B cell (primary cell): Measurements from ENCODE around the gene GPR62. TPM values are rescaled to one million over a fixed set of nuclear protein-coding genes. Genes with fewer than 3 reads are reported as not detected.

ENCODE experiments used
- ATAC-seq: fragments of 200-7000 bp; cut with Tn5 transposase; one replicate; pipeline ENCODE4 v1.10.0; 2021; ENCODE audit warnings: low read depth, mild to moderate bottlenecking, moderate number of reproducible peaks, moderate library complexity
- CTCF ChIA-PET: fragments of 350-600 bp; sonication (Branson Sonifier 250); formaldehyde crosslinking; loops from one replicate; lab custom pipeline; 2021; ENCODE audit warnings: antibody characterized with exemption, inconsistent platforms; lab: Charles Lee
- POLR2A ChIA-PET: fragments of 350-600 bp; sonication (Branson Sonifier 250); formaldehyde crosslinking; loops from one replicate; lab custom pipeline; 2021; ENCODE audit warnings: antibody characterized with exemption; lab: Charles Lee
- DNase-seq: peaks from one replicate; pipeline ENCODE4 v3.0.0; 2013
- H2AFZ ChIP-seq: 2 replicates; pipeline ENCODE4 v1.6.1; 2012; ENCODE audit warnings: mild to moderate bottlenecking, low read depth, low read length; ENCODE audit not compliant: insufficient read depth, poor library complexity, severe bottlenecking
- H3K27ac ChIP-seq, 2 donors: 1 replicate in 1 of 2; 2 replicates in 1 of 2; pipeline ENCODE4 v1.5.1; 2012 to 2013; ENCODE audit warnings: low read length in 2 of 2, mild to moderate bottlenecking in 2 of 2, moderate library complexity in 1 of 2
- H3K27me3 ChIP-seq, 4 experiments: fragments of 200-600 bp in 1 of 4; sonication (generic) in 1 of 4; replicated peaks in 1 of 4; 1 replicate in 2 of 4; 2 replicates in 2 of 4; pipeline versions ENCODE4 v1.6.1 to v1.7.0; 2013 to 2016; ENCODE audit warnings: low read length in 3 of 4, mild to moderate bottlenecking in 2 of 4, mixed read lengths in 1 of 4, moderate library complexity in 1 of 4; ENCODE audit not compliant: insufficient read depth in 4 of 4, control insufficient read depth in 3 of 4; ENCODE audit errors: control extremely low read depth in 1 of 4
- H3K36me3 ChIP-seq, 2 experiments: replicated peaks in 1 of 2; 1 replicate in 1 of 2; 2 replicates in 1 of 2; pipeline versions ENCODE4 v1.6.1 to v1.7.1; 2013; ENCODE audit warnings: low read length in 1 of 2; ENCODE audit not compliant: insufficient read depth in 2 of 2, control insufficient read depth in 1 of 2; ENCODE audit errors: control extremely low read depth in 1 of 2, extremely low read depth in 1 of 2
- H3K4me1 ChIP-seq, 2 donors: fragments of 200-600 bp in 1 of 2; sonication (generic) in 1 of 2; 1 replicate in 1 of 2; 2 replicates in 1 of 2; pipeline versions ENCODE4 v1.5.1 to v1.6.1; 2013 to 2017; ENCODE audit warnings: low read length in 2 of 2; ENCODE audit not compliant: control insufficient read depth in 2 of 2, insufficient read depth in 2 of 2
- H3K4me2 ChIP-seq: replicated peaks from 2 replicates; pipeline ENCODE3; 2012; ENCODE audit warnings: mild to moderate bottlenecking, low read depth, low read length; ENCODE audit not compliant: poor library complexity, severe bottlenecking
- H3K4me3 ChIP-seq, 5 experiments: fragments of 200-600 bp in 1 of 5; sonication (generic) in 1 of 5; 1 replicate in 3 of 5; 2 replicates in 2 of 5; pipeline versions ENCODE4 v1.5.1 to v1.7.0; 2011 to 2016; ENCODE audit warnings: low read length in 4 of 5, mild to moderate bottlenecking in 4 of 5, low read depth in 2 of 5, control low read depth in 1 of 5, moderate library complexity in 1 of 5; ENCODE audit not compliant: insufficient read depth in 1 of 5; ENCODE audit errors: control extremely low read depth in 1 of 5, extremely low read depth in 1 of 5
- H3K79me2 ChIP-seq: fragments of 200-600 bp; sonication (generic); one replicate; pipeline ENCODE4 v1.6.0; 2016; ENCODE audit warnings: low read length; ENCODE audit not compliant: control insufficient read depth, insufficient read depth
- H3K9ac ChIP-seq: fragments of 200-600 bp; sonication (generic); 2 replicates; pipeline ENCODE4 v1.6.1; 2017; ENCODE audit warnings: mild to moderate bottlenecking, low read length, moderate library complexity
- H3K9me3 ChIP-seq, 3 donors: one replicate each; pipeline versions ENCODE4 v1.6.1 to v1.7.1; 2013; ENCODE audit warnings: low read length in 2 of 3; ENCODE audit not compliant: control insufficient read depth in 2 of 3, insufficient read depth in 1 of 3; ENCODE audit errors: control extremely low read depth in 1 of 3
- H4K20me1 ChIP-seq: 2 replicates; pipeline ENCODE4 v1.6.0; 2012; ENCODE audit warnings: mild to moderate bottlenecking, low read length; ENCODE audit not compliant: insufficient read depth, control insufficient read depth, poor library complexity, severe bottlenecking
- H3K27ac Mint-ChIP-seq: one replicate; pipeline ENCODE4 v1.8.0; 2021; ENCODE audit warnings: mixed read lengths
- H3K27me3 Mint-ChIP-seq: one replicate; pipeline ENCODE4 v1.8.0; 2021; ENCODE audit warnings: mixed read lengths
- H3K4me1 Mint-ChIP-seq: one replicate; pipeline ENCODE4 v1.8.0; 2021; ENCODE audit warnings: mixed read lengths
- H3K4me3 Mint-ChIP-seq: one replicate; pipeline ENCODE4 v1.8.0; 2021; ENCODE audit warnings: mixed read lengths
- H3K9me3 Mint-ChIP-seq: one replicate; pipeline ENCODE4 v1.8.0; 2022; ENCODE audit warnings: mixed read lengths; ENCODE audit not compliant: insufficient read depth
- CTCF ChIP-seq: fragments of 200-600 bp; IDR thresholded peaks from one replicate; pipeline ENCODE4 v1.8.0; 2022; ENCODE audit warnings: antibody characterized with exemption, mild to moderate bottlenecking
- EZH2 ChIP-seq: IDR thresholded peaks from 2 replicates; pipeline ENCODE4 v1.6.1; 2012; ENCODE audit warnings: borderline replicate concordance, low read depth, mild to moderate bottlenecking, moderate library complexity, low read length; ENCODE audit not compliant: insufficient read depth, poor library complexity, severe bottlenecking
- WGBS: methylation state at CpG from one replicate; pipeline ENCODE4 v1.1.5; 2013; ENCODE audit warnings: missing lambda C conversion rate; ENCODE audit not compliant: insufficient coverage; 5-methylcytosine and 5-hydroxymethylcytosine counted together
- intact Hi-C: fragments of 100-400 bp; cut with micrococcal nuclease; formaldehyde crosslinking; loops from one replicate; pipeline ENCODE4 v1.10.0; 2022
- polyA plus RNA-seq: library from polyadenylated mRNA; depleted of rRNA; stranded (reverse); fragments of >200 nt; gene quantifications from 2 replicates; pipeline ENCODE4 v1.2.3, GENCODE V29; 2012
- total RNA-seq, 2 donors: library from RNA; stranded (reverse); fragments of 120-200 nt in 1 of 2; gene quantifications; 1 replicate in 1 of 2; 2 replicates in 1 of 2; pipeline versions ENCODE4 v1.2.3 to v1.2.4, GENCODE V29; 2013 to 2022

GPR62 gene
- total and polyA plus RNA-seq, 2 donors (not counting 1 experiment from before 2014, with no cell fraction given) = not detected

GRCh38 chr3:51974963-51975851, 20.0 kb downstream of the GPR62 start, which contains the start of gene ABHD14A:
TSS of gene ABHD14A (plus strand) at chr3:51975064. CDS start at chr3:51975136, 72 bp downstream.
- Mint-ChIP-seq H3K4me1 (peaks cover 28% of the 10 kb centered on the region), H3K27me3 (no peaks in the 10 kb centered on the region), H3K27ac (peak within 1 kb of the TSS; percentile 95), H3K9me3 (no peaks in the 10 kb centered on the region), H3K4me3 (peak within 1 kb of the TSS; percentile 100)
- peak within 1 kb of the TSS; percentile 71 to 98 (median 85) for H3K4me3 ChIP-seq
- DNase-seq = peak; percentile 85
- no peaks in the 10 kb centered on the region for H4K20me1 ChIP-seq
- intact Hi-C loops = loop anchor here (1.0 to 10.0 kb wide), 6 partner anchors 8 to 730 kb away; partner anchors contain the start of genes ACY1, DUSP7, GLT8D1 and PARP3
- H3K79me2 ChIP-seq = peaks cover 18% of the 10 kb centered on the region
- H3K27ac ChIP-seq = peak within 1 kb of the TSS; percentile 39 to 75
- TF ChIP-seq CTCF = no peak
- TF ChIP-seq EZH2 = no peak
- peaks cover 14 to 23% of the 10 kb centered on the region in 2 donors for H3K4me1 ChIP-seq
- H2AFZ ChIP-seq = peak within 1 kb of the TSS; percentile 95
- WGBS = under 1% methylated on average over 63 of the region's 63 CpGs
- ChIA-PET CTCF (interaction anchor here (0.6 to 4.8 kb wide), 5 partner anchors 8 to 473 kb away, joined by 3 to 45 read pairs (median 6); partner anchors contain the start of genes ACY1, PARP3, RPL29 and RRP9), POLR2A (interaction anchor here (1.4 to 3.1 kb wide), 3 partner anchors 8 to 179 kb away, joined by 6 to 22 read pairs (median 13); partner anchors contain the start of genes ACY1, PARP3, POC1A and RRP9)
- H3K9me3 ChIP-seq = no peaks in the 10 kb centered on the region
- no peaks in the 10 kb centered on the region for H3K27me3 ChIP-seq
- peak within 1 kb of the TSS; percentile 98 for H3K4me2 ChIP-seq
- H3K36me3 ChIP-seq = peaks cover 0 to 3% of the 10 kb centered on the region in 2 experiments
- H3K9ac ChIP-seq = peak within 1 kb of the TSS; percentile 87
- ATAC-seq = peak; percentile 78
